Measurements from ENCODE around the gene PLEKHG4.

Gene PLEKHG4

GRCh38 chr16:67278773-67279295, 498 bp upstream of the PLEKHG4 start:
- H3K4ac ChIP-seq (ENCODE audit: low read depth, low read length) = no peak overlapping the region
- H2AFZ ChIP-seq (ENCODE audit: insufficient read depth, low read length, poor library complexity) = peak overlapping the region; percentile 60
- no peak overlapping the region for H3K23ac ChIP-seq (ENCODE audit: low read length)
- H3K27ac ChIP-seq (ENCODE audit: low read depth, low read length) = no peak overlapping the region
- H4K12ac ChIP-seq (ENCODE audit: low read depth, low read length) = no peak overlapping the region
- peaks cover 1% of the 10 kb centered on the region for H3K9me3 ChIP-seq (ENCODE audit: insufficient read depth, low read depth, low read length)
- no peaks in the 10 kb centered on the region for H3K79me2 ChIP-seq (ENCODE audit: control insufficient read depth, insufficient read depth, low read length, poor library complexity)
- peak overlapping the region; percentile 64 for H3K4me3 ChIP-seq (ENCODE audit: low read depth, low read length)
- H3K18ac ChIP-seq (ENCODE audit: low read length) = no peak overlapping the region
- no peaks in the 10 kb centered on the region for H3K36me3 ChIP-seq (ENCODE audit: control insufficient read depth in 1 of 2, insufficient read depth in 2 of 2, low read length in 2 of 2)
- peak overlapping the region; percentile 75 for H2AK5ac ChIP-seq (ENCODE audit: low read length)
- DNase-seq = no peak
- H3K9ac ChIP-seq (ENCODE audit: low read length) = no peak overlapping the region
- H3K4me1 ChIP-seq (ENCODE audit: control insufficient read depth in 1 of 2, insufficient read depth in 2 of 2, low read length in 2 of 2) = peaks cover 9 to 16% of the 10 kb centered on the region in 2 experiments
- H2BK120ac ChIP-seq (ENCODE audit: insufficient read depth, low read length, poor library complexity) = no peak overlapping the region
- H4K91ac ChIP-seq (ENCODE audit: low read depth, low read length) = peak overlapping the region; percentile 29
- peak overlapping the region; percentile 55 for H3K4me2 ChIP-seq (ENCODE audit: low read length)
- H3K79me1 ChIP-seq (ENCODE audit: low read length) = peaks cover 6% of the 10 kb centered on the region
- H3K27me3 ChIP-seq (ENCODE audit: insufficient read depth, low read length) = peaks cover 4% of the 10 kb centered on the region
- WGBS (ENCODE audit: extremely low coverage, insufficient coverage, insufficient read length) = no CpG with 5 or more reads among the region's 42 CpGs
- no peak overlapping the region for H2BK5ac ChIP-seq (ENCODE audit: low read depth, low read length, poor library complexity)
- no peak overlapping the region for H2BK12ac ChIP-seq (ENCODE audit: low read length)
- H3K14ac ChIP-seq (ENCODE audit: low read length) = no peak overlapping the region
- peak overlapping the region; percentile 25 for H4K8ac ChIP-seq (ENCODE audit: low read depth, low read length)

- no peak overlapping the region for H3K4me2 ChIP-seq (ENCODE audit: low read length)
- no peaks in the 10 kb centered on the region for H3K79me2 ChIP-seq (ENCODE audit: control insufficient read depth, insufficient read depth, low read length, poor library complexity)
- H2AK5ac ChIP-seq (ENCODE audit: low read length) = no peak overlapping the region
- no peak overlapping the region for H2BK5ac ChIP-seq (ENCODE audit: low read depth, low read length, poor library complexity)
- H2BK12ac ChIP-seq (ENCODE audit: low read length) = no peak overlapping the region
- H3K4me3 ChIP-seq (ENCODE audit: low read depth, low read length) = no peak overlapping the region
- peaks cover 4% of the 10 kb centered on the region for H3K27me3 ChIP-seq (ENCODE audit: insufficient read depth, low read length)
- WGBS (ENCODE audit: extremely low coverage, insufficient coverage, insufficient read length) = no CpG with 5 or more reads among the region's 15 CpGs
- H4K91ac ChIP-seq (ENCODE audit: low read depth, low read length) = no peak overlapping the region
- no peak for DNase-seq
- peaks cover 9 to 16% of the 10 kb centered on the region in 2 experiments for H3K4me1 ChIP-seq (ENCODE audit: control insufficient read depth in 1 of 2, insufficient read depth in 2 of 2, low read length in 2 of 2)
- no peak overlapping the region for H2BK120ac ChIP-seq (ENCODE audit: insufficient read depth, low read length, poor library complexity)
- H3K18ac ChIP-seq (ENCODE audit: low read length) = no peak overlapping the region
- H3K9me3 ChIP-seq (ENCODE audit: insufficient read depth, low read depth, low read length) = peaks cover 1% of the 10 kb centered on the region
- no peak overlapping the region for H4K8ac ChIP-seq (ENCODE audit: low read depth, low read length)
- no peak overlapping the region for H3K9ac ChIP-seq (ENCODE audit: low read length)
- H3K27ac ChIP-seq (ENCODE audit: low read depth, low read length) = no peak overlapping the region
- no peaks in the 10 kb centered on the region for H3K36me3 ChIP-seq (ENCODE audit: control insufficient read depth in 1 of 2, insufficient read depth in 2 of 2, low read length in 2 of 2)
- H3K79me1 ChIP-seq (ENCODE audit: low read length) = peaks cover 6% of the 10 kb centered on the region
- no peak overlapping the region for H4K12ac ChIP-seq (ENCODE audit: low read depth, low read length)
- no peak overlapping the region for H2AFZ ChIP-seq (ENCODE audit: insufficient read depth, low read length, poor library complexity)
- no peak overlapping the region for H3K23ac ChIP-seq (ENCODE audit: low read length)
- H3K14ac ChIP-seq (ENCODE audit: low read length) = no peak overlapping the region
- no peak overlapping the region for H3K4ac ChIP-seq (ENCODE audit: low read depth, low read length)
Observed at GRCh38 chr16:67280090-67281015, 1.0 kb downstream of the PLEKHG4 start.

- no peaks in the 10 kb centered on the region for H3K36me3 ChIP-seq (ENCODE audit: control insufficient read depth in 1 of 2, insufficient read depth in 2 of 2, low read length in 2 of 2)
- H4K8ac ChIP-seq (ENCODE audit: low read depth, low read length) = no peak overlapping the region
- H3K9ac ChIP-seq (ENCODE audit: low read length) = no peak overlapping the region
- H3K18ac ChIP-seq (ENCODE audit: low read length) = no peak overlapping the region
- H3K4me3 ChIP-seq (ENCODE audit: low read depth, low read length) = no peak overlapping the region
- no peak overlapping the region for H2AK5ac ChIP-seq (ENCODE audit: low read length)
- no peak overlapping the region for H2BK5ac ChIP-seq (ENCODE audit: low read depth, low read length, poor library complexity)
- H3K4me2 ChIP-seq (ENCODE audit: low read length) = no peak overlapping the region
- no peak for DNase-seq
- no peaks in the 10 kb centered on the region for H3K79me2 ChIP-seq (ENCODE audit: control insufficient read depth, insufficient read depth, low read length, poor library complexity)
- H3K4me1 ChIP-seq (ENCODE audit: control insufficient read depth in 1 of 2, insufficient read depth in 2 of 2, low read length in 2 of 2) = peaks cover 9 to 16% of the 10 kb centered on the region in 2 experiments
- H2BK120ac ChIP-seq (ENCODE audit: insufficient read depth, low read length, poor library complexity) = no peak overlapping the region
- no peak overlapping the region for H4K91ac ChIP-seq (ENCODE audit: low read depth, low read length)
- no peak overlapping the region for H2BK12ac ChIP-seq (ENCODE audit: low read length)
- H4K12ac ChIP-seq (ENCODE audit: low read depth, low read length) = no peak overlapping the region
- no CpG with 5 or more reads among the region's 14 CpGs for WGBS (ENCODE audit: extremely low coverage, insufficient coverage, insufficient read length)
- peaks cover 6% of the 10 kb centered on the region for H3K79me1 ChIP-seq (ENCODE audit: low read length)
- no peak overlapping the region for H3K23ac ChIP-seq (ENCODE audit: low read length)
- H3K27ac ChIP-seq (ENCODE audit: low read depth, low read length) = no peak overlapping the region
- H3K9me3 ChIP-seq (ENCODE audit: insufficient read depth, low read depth, low read length) = peaks cover 1% of the 10 kb centered on the region
- H2AFZ ChIP-seq (ENCODE audit: insufficient read depth, low read length, poor library complexity) = no peak overlapping the region
- no peak overlapping the region for H3K14ac ChIP-seq (ENCODE audit: low read length)
- no peak overlapping the region for H3K4ac ChIP-seq (ENCODE audit: low read depth, low read length)
- H3K27me3 ChIP-seq (ENCODE audit: insufficient read depth, low read length) = peaks cover 4% of the 10 kb centered on the region
Observed at GRCh38 chr16:67281536-67282446, 2.5 kb downstream of the PLEKHG4 start.

- no peak for DNase-seq
- peaks cover 4% of the 10 kb centered on the region for H3K27me3 ChIP-seq (ENCODE audit: insufficient read depth, low read length)
- H3K14ac ChIP-seq (ENCODE audit: low read length) = no peak overlapping the region
- peaks cover 1% of the 10 kb centered on the region for H3K9me3 ChIP-seq (ENCODE audit: insufficient read depth, low read depth, low read length)
- no peak overlapping the region for H2BK5ac ChIP-seq (ENCODE audit: low read depth, low read length, poor library complexity)
- no peak overlapping the region for H2AFZ ChIP-seq (ENCODE audit: insufficient read depth, low read length, poor library complexity)
- H3K4me2 ChIP-seq (ENCODE audit: low read length) = no peak overlapping the region
- no peak overlapping the region for H4K12ac ChIP-seq (ENCODE audit: low read depth, low read length)
- H3K9ac ChIP-seq (ENCODE audit: low read length) = no peak overlapping the region
- H3K79me1 ChIP-seq (ENCODE audit: low read length) = peaks cover 6% of the 10 kb centered on the region
- no peaks in the 10 kb centered on the region for H3K36me3 ChIP-seq (ENCODE audit: control insufficient read depth in 1 of 2, insufficient read depth in 2 of 2, low read length in 2 of 2)
- no peak overlapping the region for H2BK120ac ChIP-seq (ENCODE audit: insufficient read depth, low read length, poor library complexity)
- H3K79me2 ChIP-seq (ENCODE audit: control insufficient read depth, insufficient read depth, low read length, poor library complexity) = no peaks in the 10 kb centered on the region
- no peak overlapping the region for H3K27ac ChIP-seq (ENCODE audit: low read depth, low read length)
- H3K4ac ChIP-seq (ENCODE audit: low read depth, low read length) = no peak overlapping the region
- H2BK12ac ChIP-seq (ENCODE audit: low read length) = no peak overlapping the region
- H3K4me1 ChIP-seq (ENCODE audit: control insufficient read depth in 1 of 2, insufficient read depth in 2 of 2, low read length in 2 of 2) = peaks cover 8 to 15% of the 10 kb centered on the region in 2 experiments
- H2AK5ac ChIP-seq (ENCODE audit: low read length) = no peak overlapping the region
- no peak overlapping the region for H3K4me3 ChIP-seq (ENCODE audit: low read depth, low read length)
- no CpG with 5 or more reads among the region's 10 CpGs for WGBS (ENCODE audit: extremely low coverage, insufficient coverage, insufficient read length)
- no peak overlapping the region for H4K91ac ChIP-seq (ENCODE audit: low read depth, low read length)
- no peak overlapping the region for H3K23ac ChIP-seq (ENCODE audit: low read length)
- H4K8ac ChIP-seq (ENCODE audit: low read depth, low read length) = no peak overlapping the region
- no peak overlapping the region for H3K18ac ChIP-seq (ENCODE audit: low read length)
Observed at GRCh38 chr16:67282447-67282805, 3.1 kb downstream of the PLEKHG4 start.

Measured in trophoblast cell (in vitro differentiated cells and primary cell).